Stimulated activated CD8-positive, alpha-beta memory T cell treated with anti-CD3 and anti-CD28 coated beads, Interleukin-15, amount 100 ng/mL, for 24 hours (primary cell): ENCODE measurements around the gene AMIGO2.

Experiments used
- DNase-seq: peaks from one replicate; pipeline ENCODE4 v3.0.0-alpha.2; 2020; ENCODE audit warnings: low read depth

Gene AMIGO2

DNA sequence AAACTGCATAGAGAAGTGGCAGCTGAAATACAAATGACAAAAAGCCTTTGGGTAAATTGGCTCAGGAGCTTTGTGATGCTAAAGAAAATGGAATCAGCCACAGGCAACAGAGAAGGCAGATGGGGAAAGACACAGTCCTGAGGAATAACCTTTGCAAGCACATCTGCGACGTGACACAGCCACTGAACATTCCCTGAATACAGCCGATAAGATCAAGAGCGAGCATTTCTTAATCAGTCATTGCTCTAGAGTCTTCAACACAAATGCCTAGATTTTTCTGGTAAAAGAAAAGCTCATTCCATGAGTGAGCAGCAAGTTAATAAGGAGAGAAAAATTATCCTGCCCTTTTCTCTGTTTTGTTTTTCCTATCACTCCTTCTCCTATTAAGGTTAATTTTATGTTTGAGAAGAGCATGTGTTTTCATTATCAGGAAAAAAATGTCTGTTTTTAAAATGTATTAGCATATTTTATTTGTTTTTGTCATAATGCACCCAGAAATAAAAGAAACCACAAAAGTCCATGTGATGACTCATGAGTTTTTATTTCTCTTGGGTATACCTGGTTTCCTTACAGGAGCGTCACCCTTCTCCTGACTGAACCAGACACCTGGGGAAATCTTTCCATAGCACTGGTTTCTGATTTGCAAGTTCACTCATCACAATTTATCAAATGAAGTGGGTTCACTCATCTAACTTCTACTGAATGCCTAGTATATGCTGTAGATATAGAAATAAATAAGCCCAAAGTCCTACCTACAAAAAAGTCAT, 45.8 kb downstream of the AMIGO2 start:
- no peak for DNase-seq

DNA sequence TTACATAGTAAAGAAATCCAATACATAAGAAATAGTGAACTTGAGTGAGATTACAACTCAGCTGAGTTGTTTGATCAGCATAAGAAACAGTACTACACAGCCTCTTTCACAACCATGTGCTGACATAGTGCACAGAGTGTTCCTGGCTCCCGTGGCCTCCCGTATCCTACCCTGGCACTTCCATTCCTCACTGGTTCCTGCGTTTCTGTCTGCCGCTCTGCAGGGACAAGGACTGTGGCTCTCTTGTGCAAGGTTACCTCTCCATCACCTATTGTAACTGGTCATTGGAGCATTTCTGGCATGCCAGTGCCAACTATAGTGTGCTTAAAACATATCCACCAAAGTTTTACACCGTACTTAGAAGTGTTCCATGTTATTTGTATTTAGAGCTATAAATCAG, 46.7 kb downstream of the AMIGO2 start:
- DNase-seq: no peak

DNA sequence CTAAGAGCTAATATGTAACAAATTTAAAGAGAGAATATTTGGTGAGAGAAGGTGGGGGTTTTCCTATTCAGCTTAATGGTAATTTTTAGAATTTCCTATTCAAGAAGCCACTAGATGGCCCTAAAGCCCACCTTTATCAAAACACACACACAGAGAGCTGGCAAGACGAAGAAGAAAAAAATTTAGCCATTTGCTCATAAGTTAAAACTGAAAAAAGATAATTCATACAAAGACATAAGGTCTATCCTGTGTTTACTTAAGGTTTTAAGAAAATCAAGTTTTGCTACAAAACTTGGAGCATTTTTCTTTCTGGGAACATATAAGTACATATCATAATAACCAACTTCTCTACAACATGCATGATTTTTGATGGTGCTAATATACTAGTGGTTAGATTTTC, 47.1 kb downstream of the AMIGO2 start:
- no peak for DNase-seq

DNA sequence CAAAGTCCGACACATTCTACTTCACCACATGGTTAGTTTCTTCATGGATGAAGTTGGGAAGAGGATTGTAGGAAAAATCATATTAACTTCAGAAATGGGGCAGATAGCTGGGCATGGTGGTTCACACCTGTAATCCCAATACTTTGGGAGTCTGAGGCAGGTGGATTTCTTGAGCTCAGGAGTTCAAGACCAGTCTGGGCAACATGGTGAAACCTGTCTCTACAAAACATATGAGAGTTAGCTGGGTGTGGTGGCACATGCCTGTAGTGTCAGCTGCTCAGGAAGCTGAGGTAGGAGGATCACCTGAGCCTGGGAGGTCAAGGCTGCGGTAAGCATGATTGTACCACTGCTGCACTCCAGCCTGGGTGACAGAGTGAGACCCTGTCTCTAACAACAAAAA, 49.9 kb downstream of the AMIGO2 start:
- DNase-seq: no peak

DNA sequence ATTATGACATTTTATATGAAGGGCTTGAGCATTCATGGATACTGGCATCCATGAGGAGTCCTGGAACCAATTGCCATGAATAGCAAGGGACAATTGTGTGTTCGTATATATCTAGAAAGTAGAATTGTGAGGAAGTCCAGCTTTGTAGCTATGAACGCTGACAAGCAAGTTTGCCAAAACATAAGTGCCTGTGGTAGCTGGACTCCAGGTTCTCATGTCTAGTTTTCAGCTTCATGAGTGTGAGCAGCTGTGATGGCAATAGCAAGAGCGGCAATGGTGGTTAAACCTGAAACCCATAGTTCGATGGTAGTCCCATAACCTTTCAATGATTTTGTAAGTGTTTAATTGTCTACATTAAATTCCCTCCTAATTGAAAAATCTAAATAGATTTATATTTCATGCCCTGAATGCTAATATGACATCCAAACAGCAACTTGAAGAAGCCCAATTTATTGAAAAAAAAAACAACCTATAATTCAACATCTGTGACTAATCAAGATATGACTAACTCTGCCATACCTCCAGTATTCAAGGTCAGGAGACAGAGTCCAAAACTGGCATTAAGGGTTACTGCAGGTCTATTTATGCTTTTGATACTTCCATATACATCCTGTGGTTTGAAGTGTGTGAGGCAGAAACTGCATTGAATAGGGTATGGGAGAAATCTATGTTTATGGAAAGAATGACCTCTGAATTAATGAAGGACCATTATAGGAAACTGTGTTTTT, 50.6 kb downstream of the AMIGO2 start:
- no peak for DNase-seq

DNA sequence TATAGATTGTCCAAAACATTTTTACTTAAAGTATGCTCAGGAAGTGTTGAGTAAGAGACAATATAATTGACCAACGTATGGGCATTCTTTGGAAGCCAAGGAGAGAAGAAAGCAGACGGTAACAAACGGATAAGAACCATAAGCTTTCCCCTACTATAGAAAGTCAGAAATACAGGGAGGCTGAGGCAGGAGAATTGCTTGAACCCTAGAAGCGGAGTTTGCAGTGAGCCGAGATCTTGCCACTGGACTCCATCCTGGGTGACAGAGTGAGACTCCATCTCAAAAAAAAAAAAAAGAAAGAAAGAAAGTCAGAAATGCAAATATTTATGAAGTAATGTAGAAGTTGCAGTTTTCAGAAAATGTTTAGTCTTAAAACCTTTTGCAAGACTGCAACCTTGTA, 51.6 kb downstream of the AMIGO2 start:
- no peak for DNase-seq
